Measurements from ENCODE around the gene BDKRB2. TPM values are rescaled to one million over a fixed set of nuclear protein-coding genes. Genes with fewer than 3 reads are reported as not detected.

Gene BDKRB2
- total RNA-seq, 2 donors from 2014 or later = 1.1 to 3.8 TPM

DNA sequence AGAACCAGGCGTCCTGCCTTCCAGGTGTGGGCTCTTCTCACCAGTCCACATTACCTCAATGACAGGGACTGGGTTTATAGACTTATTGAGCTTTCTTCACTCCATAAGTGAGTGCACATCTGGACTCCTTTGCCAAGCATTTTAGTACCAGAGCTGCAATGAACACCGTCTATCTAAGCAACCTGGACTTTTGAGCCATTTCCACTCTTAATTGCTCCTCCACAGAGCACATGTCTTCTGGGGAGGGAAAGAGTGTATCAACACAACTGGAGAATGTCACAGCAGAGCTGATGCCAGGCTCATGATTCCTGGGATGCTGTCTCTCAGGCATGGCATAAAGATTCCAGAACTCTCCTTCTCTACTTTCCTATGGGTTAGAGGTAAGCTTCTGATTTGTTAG lies 43.0 kb upstream of the BDKRB2 start:
- Histone ChIP-seq H3K27me3 (ENCODE audit: control insufficient read depth, insufficient read depth, low read length, poor library complexity, severe bottlenecking) (no peaks in the 10 kb centered on the region), H3K4me3 (ENCODE audit: low read length) (no peak overlapping the region), H3K27ac (ENCODE audit: low read depth, low read length) (no peak overlapping the region), H3K9me3 (ENCODE audit: control insufficient read depth, low read length) (no peaks in the 10 kb centered on the region), H3K36me3 (ENCODE audit: control insufficient read depth, insufficient read depth, low read length) (no peaks in the 10 kb centered on the region), H3K4me1 (ENCODE audit: control insufficient read depth, insufficient read depth, low read length) (no peaks in the 10 kb centered on the region), H3K9ac (ENCODE audit: extremely low read depth, low read length, poor library complexity, severe bottlenecking) (no peak overlapping the region)
- no peak overlapping the region for H3K4me3 Mint-ChIP-seq
- H3K27me3 Mint-ChIP-seq (ENCODE audit: insufficient read depth) = peaks cover 7% of the 10 kb centered on the region
- no peaks in the 10 kb centered on the region for H3K9me3 Mint-ChIP-seq
- H3K36me3 Mint-ChIP-seq (ENCODE audit: low read depth) = no peaks in the 10 kb centered on the region
- TF ChIP-seq, protein P1, sequence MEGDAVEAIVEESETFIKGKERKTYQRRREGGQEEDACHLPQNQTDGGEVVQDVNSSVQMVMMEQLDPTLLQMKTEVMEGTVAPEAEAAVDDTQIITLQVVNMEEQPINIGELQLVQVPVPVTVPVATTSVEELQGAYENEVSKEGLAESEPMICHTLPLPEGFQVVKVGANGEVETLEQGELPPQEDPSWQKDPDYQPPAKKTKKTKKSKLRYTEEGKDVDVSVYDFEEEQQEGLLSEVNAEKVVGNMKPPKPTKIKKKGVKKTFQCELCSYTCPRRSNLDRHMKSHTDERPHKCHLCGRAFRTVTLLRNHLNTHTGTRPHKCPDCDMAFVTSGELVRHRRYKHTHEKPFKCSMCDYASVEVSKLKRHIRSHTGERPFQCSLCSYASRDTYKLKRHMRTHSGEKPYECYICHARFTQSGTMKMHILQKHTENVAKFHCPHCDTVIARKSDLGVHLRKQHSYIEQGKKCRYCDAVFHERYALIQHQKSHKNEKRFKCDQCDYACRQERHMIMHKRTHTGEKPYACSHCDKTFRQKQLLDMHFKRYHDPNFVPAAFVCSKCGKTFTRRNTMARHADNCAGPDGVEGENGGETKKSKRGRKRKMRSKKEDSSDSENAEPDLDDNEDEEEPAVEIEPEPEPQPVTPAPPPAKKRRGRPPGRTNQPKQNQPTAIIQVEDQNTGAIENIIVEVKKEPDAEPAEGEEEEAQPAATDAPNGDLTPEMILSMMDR (conservative IDR thresholded peaks at IDR 0.05) = no peak
- DNase-seq = peak; percentile 17
- H3K4me1 Mint-ChIP-seq = no peaks in the 10 kb centered on the region
- WGBS, 2 experiments (ENCODE audit: insufficient coverage in 1 of 2, insufficient read length in 1 of 2) = 85 to 100% methylated on average over 1 to 2 of the region's 2 CpGs
- H3K27ac Mint-ChIP-seq = no peak overlapping the region

DNA sequence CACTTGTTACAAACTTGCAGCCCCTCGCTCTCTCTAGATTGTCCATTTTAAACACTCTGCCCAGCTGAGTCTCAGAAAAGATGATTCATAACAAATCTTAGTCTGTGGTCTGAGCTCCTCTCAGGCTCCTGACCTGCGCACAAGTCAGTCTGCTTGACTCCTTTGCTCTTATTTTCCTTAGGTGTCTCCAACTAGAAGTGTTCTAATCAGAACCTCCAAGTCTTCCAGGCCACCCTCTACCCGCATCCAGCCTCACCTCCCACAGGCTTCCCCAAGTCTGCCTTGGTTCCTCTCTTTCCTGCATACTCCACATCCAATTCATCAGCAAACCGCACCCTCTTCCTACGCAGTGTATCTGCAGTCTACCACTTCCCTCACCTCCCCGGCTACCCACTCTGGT lies 42.4 kb upstream of the BDKRB2 start:
- no peaks in the 10 kb centered on the region for H3K4me1 Mint-ChIP-seq
- H3K27me3 ChIP-seq (ENCODE audit: control insufficient read depth, insufficient read depth, low read length, poor library complexity, severe bottlenecking) = no peaks in the 10 kb centered on the region
- H3K9me3 Mint-ChIP-seq = no peaks in the 10 kb centered on the region
- H3K4me3 Mint-ChIP-seq = no peak overlapping the region
- H3K9me3 ChIP-seq (ENCODE audit: control insufficient read depth, low read length) = no peaks in the 10 kb centered on the region
- H3K27ac ChIP-seq (ENCODE audit: low read depth, low read length) = no peak overlapping the region
- 93 to 94% methylated on average over 5 to 6 of the region's 6 CpGs for WGBS, 2 experiments (ENCODE audit: insufficient coverage in 1 of 2, insufficient read length in 1 of 2)
- TF ChIP-seq, protein P1 (conservative IDR thresholded peaks at IDR 0.05) = no peak
- no peak overlapping the region for H3K9ac ChIP-seq (ENCODE audit: extremely low read depth, low read length, poor library complexity, severe bottlenecking)
- no peak overlapping the region for H3K4me3 ChIP-seq (ENCODE audit: low read length)
- peak; percentile 18 for DNase-seq
- no peaks in the 10 kb centered on the region for H3K4me1 ChIP-seq (ENCODE audit: control insufficient read depth, insufficient read depth, low read length)
- no peaks in the 10 kb centered on the region for H3K36me3 Mint-ChIP-seq (ENCODE audit: low read depth)
- peaks cover 7% of the 10 kb centered on the region for H3K27me3 Mint-ChIP-seq (ENCODE audit: insufficient read depth)
- H3K36me3 ChIP-seq (ENCODE audit: control insufficient read depth, insufficient read depth, low read length) = no peaks in the 10 kb centered on the region
- H3K27ac Mint-ChIP-seq = no peak overlapping the region

DNA sequence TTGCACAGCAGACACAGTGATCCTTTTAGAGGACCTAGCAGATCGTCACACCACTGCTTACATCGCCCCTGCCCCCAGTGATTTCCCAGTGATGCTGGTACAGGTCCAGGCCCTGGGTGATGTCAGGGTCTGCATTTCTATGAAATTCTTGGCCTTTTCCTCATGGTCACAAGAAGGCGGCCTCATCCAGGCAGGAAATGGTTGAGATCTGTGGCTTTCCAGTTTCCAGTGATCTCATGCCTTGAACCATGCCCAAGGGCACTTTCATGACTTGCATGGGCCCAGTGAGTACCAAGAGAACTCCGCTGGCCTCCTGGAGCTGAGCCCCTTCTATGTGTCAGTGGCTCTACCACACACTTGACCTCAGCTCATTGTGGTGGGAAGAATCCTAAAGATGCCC lies 41.9 kb upstream of the BDKRB2 start:
- Histone ChIP-seq H3K4me3 (ENCODE audit: low read length) (no peak overlapping the region), H3K27ac (ENCODE audit: low read depth, low read length) (no peak overlapping the region), H3K4me1 (ENCODE audit: control insufficient read depth, insufficient read depth, low read length) (no peaks in the 10 kb centered on the region), H3K27me3 (ENCODE audit: control insufficient read depth, insufficient read depth, low read length, poor library complexity, severe bottlenecking) (no peaks in the 10 kb centered on the region), H3K36me3 (ENCODE audit: control insufficient read depth, insufficient read depth, low read length) (no peaks in the 10 kb centered on the region), H3K9me3 (ENCODE audit: control insufficient read depth, low read length) (no peaks in the 10 kb centered on the region), H3K9ac (ENCODE audit: extremely low read depth, low read length, poor library complexity, severe bottlenecking) (no peak overlapping the region)
- H3K9me3 Mint-ChIP-seq = no peaks in the 10 kb centered on the region
- 93 to 100% methylated on average over 3 to 4 of the region's 4 CpGs for WGBS, 2 experiments (ENCODE audit: insufficient coverage in 1 of 2, insufficient read length in 1 of 2)
- TF ChIP-seq, protein P1 (conservative IDR thresholded peaks at IDR 0.05) = no peak
- H3K4me1 Mint-ChIP-seq = no peaks in the 10 kb centered on the region
- peaks cover 7% of the 10 kb centered on the region for H3K27me3 Mint-ChIP-seq (ENCODE audit: insufficient read depth)
- no peak overlapping the region for H3K4me3 Mint-ChIP-seq
- no peak overlapping the region for H3K27ac Mint-ChIP-seq
- peak; percentile 11 for DNase-seq
- no peaks in the 10 kb centered on the region for H3K36me3 Mint-ChIP-seq (ENCODE audit: low read depth)
